Muscle layer of duodenum (tissue), 2 donors: Measurements from ENCODE around the gene TRIM71.
"Not testable (repeated sequence)": the region's sequence is repeated elsewhere in the genome, so short reads cannot be mapped to it uniquely, and the experiment has no call there.

ENCODE experiments used
- H3K27ac ChIP-seq: one replicate; pipeline ENCODE4 v1.7.0; 2013; ENCODE audit warnings: mild to moderate bottlenecking, low read length
- H3K27me3 ChIP-seq: one replicate; pipeline ENCODE4 v1.7.0; 2013; ENCODE audit warnings: low read depth, mild to moderate bottlenecking, control low read depth, low read length
- H3K36me3 ChIP-seq, 2 donors: one replicate each; pipeline ENCODE4 v1.7.0; 2013; ENCODE audit warnings: low read length in 2 of 2, control low read depth in 1 of 2, mild to moderate bottlenecking in 1 of 2; ENCODE audit not compliant: insufficient read depth in 2 of 2, control insufficient read depth in 1 of 2
- H3K4me1 ChIP-seq, 2 donors: one replicate each; pipeline ENCODE4 v1.7.0; 2013; ENCODE audit warnings: low read length in 2 of 2, mild to moderate bottlenecking in 2 of 2, control low read depth in 1 of 2, moderate library complexity in 1 of 2; ENCODE audit not compliant: insufficient read depth in 2 of 2, control insufficient read depth in 1 of 2
- H3K4me3 ChIP-seq, 2 donors: one replicate each; pipeline ENCODE4 v1.7.0; 2013; ENCODE audit warnings: low read length in 2 of 2, low read depth in 1 of 2, mild to moderate bottlenecking in 1 of 2
- H3K9me3 ChIP-seq, 2 donors: one replicate each; pipeline ENCODE4 v1.7.0; 2013; ENCODE audit warnings: low read length in 2 of 2, control low read depth in 1 of 2, mild to moderate bottlenecking in 1 of 2; ENCODE audit not compliant: control insufficient read depth in 1 of 2
- donor health status: healthy.

Gene TRIM71

GRCh38 chr3:32820430-32820829 lies 2.6 kb downstream of the TRIM71 start:
- Histone ChIP-seq H3K4me1 (peaks cover 0 to 23% of the 10 kb centered on the region in 2 donors), H3K27ac (no peak overlapping the region), H3K36me3 (no peaks in the 10 kb centered on the region), H3K9me3 (peaks cover 0 to 3% of the 10 kb centered on the region in 2 donors), H3K27me3 (peaks cover 36% of the 10 kb centered on the region), H3K4me3 (no peak overlapping the region)

- H3K9me3 ChIP-seq, result peaks cover 0 to 3% of the 10 kb centered on the region in 2 donors
- H3K4me1 ChIP-seq, result peaks cover 0 to 23% of the 10 kb centered on the region in 2 donors
- no peaks in the 10 kb centered on the region for H3K36me3 ChIP-seq
- no peak overlapping the region for H3K27ac ChIP-seq
- H3K4me3 ChIP-seq, result no peak overlapping the region
- H3K27me3 ChIP-seq, result peaks cover 36% of the 10 kb centered on the region
These were observed 3.3 kb downstream of the TRIM71 start for GRCh38 chr3:32820971-32821685.

DNA sequence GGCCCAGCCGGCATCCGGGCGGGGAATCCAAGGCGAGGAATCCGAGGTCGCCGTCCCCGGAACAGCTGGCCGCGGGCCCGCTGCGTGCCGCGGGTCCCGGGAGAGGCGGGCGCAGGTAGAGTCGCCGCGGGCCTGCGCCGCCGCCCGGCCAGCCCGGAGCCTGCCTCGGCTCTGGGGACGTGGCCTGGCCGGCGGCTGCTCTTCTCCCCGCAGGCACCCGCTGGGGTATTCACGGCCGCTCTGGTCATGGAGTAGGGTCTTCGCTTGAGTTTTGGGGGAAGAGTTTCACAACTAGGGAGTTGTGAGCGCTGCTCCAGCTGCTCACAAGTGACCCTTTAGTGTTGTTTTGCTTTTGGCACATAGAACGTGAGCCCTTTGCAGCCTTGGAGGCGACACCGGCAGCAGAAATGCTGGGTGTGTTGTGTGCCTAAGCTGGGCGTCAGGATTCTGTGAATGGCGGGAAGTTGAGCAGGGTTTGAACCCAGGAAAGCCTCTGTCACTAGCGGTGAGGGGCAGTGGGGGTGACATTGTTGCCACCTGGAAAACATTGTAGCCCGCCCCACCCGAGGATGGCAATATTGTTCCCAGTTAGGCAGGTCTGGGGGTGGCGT lies 4.0 kb downstream of the TRIM71 start:
- peaks cover 0 to 18% of the 10 kb centered on the region in 2 donors for H3K4me1 ChIP-seq
- peaks cover 36% of the 10 kb centered on the region for H3K27me3 ChIP-seq
- H3K4me3 ChIP-seq, result no peak overlapping the region
- no peaks in the 10 kb centered on the region for H3K36me3 ChIP-seq
- H3K27ac ChIP-seq, result no peak overlapping the region
- peaks cover 0 to 3% of the 10 kb centered on the region in 2 donors for H3K9me3 ChIP-seq

DNA sequence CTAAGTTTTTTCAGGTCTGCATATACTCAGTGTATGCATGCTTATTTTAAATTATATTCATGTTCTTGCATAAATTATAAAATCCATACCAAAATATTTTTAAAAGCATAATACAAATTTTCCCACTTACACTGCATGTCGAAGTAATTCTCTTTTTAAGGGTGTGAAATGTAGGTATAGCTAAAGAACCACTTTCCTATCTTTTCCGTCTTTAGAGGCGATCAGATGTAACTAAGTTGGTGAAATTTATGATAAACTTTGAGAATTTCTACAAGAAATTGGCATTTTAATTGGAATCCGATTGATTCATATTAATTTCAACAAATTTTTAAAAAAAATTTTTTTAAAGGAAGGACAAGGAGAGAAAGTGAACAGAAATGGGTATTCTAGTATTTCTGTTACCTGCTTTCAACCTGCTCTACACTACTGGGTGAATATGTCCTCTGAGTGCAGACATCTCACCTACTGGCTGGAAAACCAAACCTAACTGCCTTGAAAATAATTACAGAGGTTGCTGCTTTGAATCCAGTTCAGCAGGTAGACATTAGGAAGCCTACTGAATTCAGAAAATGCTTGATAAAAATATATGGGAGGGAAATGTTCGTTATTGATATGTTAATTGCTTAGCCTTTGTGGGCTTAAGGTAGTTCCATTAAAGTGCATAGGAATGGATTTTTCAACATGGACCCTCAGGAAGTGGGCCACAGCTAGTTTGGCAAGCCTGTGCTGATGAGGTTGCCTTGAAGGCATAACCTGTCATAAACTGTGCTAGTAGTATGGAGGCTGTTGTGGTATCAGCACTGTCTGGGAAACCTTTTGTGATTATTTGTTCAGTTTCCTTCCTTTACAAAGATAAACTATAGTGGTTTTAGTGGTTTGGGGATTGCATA lies 5.1 kb downstream of the TRIM71 start:
- Histone ChIP-seq H3K27me3 (peaks cover 36% of the 10 kb centered on the region), H3K36me3 (no peaks in the 10 kb centered on the region), H3K4me1 (peaks cover 0 to 8% of the 10 kb centered on the region in 2 donors), H3K27ac (no peak overlapping the region), H3K4me3 (no peak overlapping the region), H3K9me3 (peaks cover 0 to 3% of the 10 kb centered on the region in 2 donors)

GRCh38 chr3:32823641-32824184 lies 5.9 kb downstream of the TRIM71 start:
- not testable (repeated sequence) for H3K9me3 ChIP-seq, H3K27ac ChIP-seq, H3K4me3 ChIP-seq, H3K4me1 ChIP-seq, H3K36me3 ChIP-seq
- H3K27me3 ChIP-seq, result peaks cover 34% of the 10 kb centered on the region

- no peak overlapping the region for H3K27ac ChIP-seq
- H3K4me1 ChIP-seq, result no peaks in the 10 kb centered on the region
- H3K27me3 ChIP-seq, result peaks cover 13% of the 10 kb centered on the region
- H3K4me3 ChIP-seq, result no peak overlapping the region
- no peaks in the 10 kb centered on the region for H3K36me3 ChIP-seq
- H3K9me3 ChIP-seq, result no peaks in the 10 kb centered on the region
These were observed 8.0 kb downstream of the TRIM71 start for GRCh38 chr3:32825601-32826375.

GRCh38 chr3:32831062-32831461 lies 13.3 kb downstream of the TRIM71 start:
- H3K4me3 ChIP-seq, result no peak overlapping the region

GRCh38 chr3:32831791-32832190 lies 14.0 kb downstream of the TRIM71 start:
- Histone ChIP-seq H3K27ac (no peak overlapping the region), H3K36me3 (no peaks in the 10 kb centered on the region), H3K4me1 (no peaks in the 10 kb centered on the region), H3K9me3 (no peaks in the 10 kb centered on the region), H3K27me3 (no peaks in the 10 kb centered on the region), H3K4me3 (no peak overlapping the region)

More at GRCh38 chr3:32831062-32831461, 13.3 kb downstream of the TRIM71 start:
- Histone ChIP-seq H3K4me1 (no peaks in the 10 kb centered on the region), H3K9me3 (no peaks in the 10 kb centered on the region), H3K27ac (no peak overlapping the region), H3K27me3 (no peaks in the 10 kb centered on the region), H3K36me3 (no peaks in the 10 kb centered on the region)

DNA sequence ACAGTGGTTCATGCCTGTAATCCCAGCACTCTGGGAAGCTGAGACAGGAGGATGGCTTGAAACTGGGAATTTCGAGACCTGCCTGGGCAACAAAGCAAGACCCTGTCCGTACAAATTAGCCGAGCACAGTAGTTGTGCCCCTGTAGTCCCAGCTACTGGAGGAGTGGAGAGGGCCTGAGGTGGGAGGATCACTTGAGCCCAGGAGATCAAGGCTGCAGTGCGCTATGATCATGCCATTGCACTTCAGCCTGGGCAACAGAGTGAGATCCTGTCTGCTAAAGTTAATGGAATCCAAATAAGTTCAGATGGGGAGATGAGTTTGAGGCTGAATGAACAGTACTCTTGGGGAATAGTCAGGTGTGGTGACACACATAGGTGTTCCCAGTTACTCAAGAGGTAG lies 14.4 kb downstream of the TRIM71 start:
- Histone ChIP-seq H3K36me3 (no peaks in the 10 kb centered on the region), H3K27ac (no peak overlapping the region), H3K27me3 (no peaks in the 10 kb centered on the region), H3K9me3 (no peaks in the 10 kb centered on the region), H3K4me1 (no peaks in the 10 kb centered on the region), H3K4me3 (no peak overlapping the region)

DNA sequence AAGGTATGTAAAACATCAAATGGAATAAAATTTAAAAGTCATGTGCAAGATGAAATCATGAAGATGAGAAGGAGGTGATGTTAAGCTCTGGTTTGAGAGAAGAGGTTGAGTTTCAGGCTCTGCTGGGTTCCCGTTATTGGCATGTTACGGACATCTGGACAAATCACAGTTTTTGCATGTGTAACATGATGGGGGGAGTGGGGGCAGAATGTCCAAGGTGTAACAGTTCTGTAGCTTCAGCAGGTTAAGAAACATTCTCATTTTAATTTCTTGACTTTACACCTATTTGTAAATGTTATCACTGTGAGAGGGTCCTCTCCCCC lies 17.2 kb downstream of the TRIM71 start:
- no peaks in the 10 kb centered on the region for H3K9me3 ChIP-seq
- H3K4me1 ChIP-seq, result no peaks in the 10 kb centered on the region
- H3K27ac ChIP-seq, result no peak overlapping the region
- no peaks in the 10 kb centered on the region for H3K27me3 ChIP-seq
- no peaks in the 10 kb centered on the region for H3K36me3 ChIP-seq
- H3K4me3 ChIP-seq, result no peak overlapping the region
